GM18511 (cell line): ENCODE results near the gene CD44.

Experiments
- ATAC-seq: cut with Tn5 transposase; IDR thresholded peaks from one replicate; pipeline ENCODE4 v1.9.1; 2021; ENCODE audit warnings: mild to moderate bottlenecking, moderate library complexity; ENCODE audit not compliant: unreplicated experiment

The CD44 gene

DNA sequence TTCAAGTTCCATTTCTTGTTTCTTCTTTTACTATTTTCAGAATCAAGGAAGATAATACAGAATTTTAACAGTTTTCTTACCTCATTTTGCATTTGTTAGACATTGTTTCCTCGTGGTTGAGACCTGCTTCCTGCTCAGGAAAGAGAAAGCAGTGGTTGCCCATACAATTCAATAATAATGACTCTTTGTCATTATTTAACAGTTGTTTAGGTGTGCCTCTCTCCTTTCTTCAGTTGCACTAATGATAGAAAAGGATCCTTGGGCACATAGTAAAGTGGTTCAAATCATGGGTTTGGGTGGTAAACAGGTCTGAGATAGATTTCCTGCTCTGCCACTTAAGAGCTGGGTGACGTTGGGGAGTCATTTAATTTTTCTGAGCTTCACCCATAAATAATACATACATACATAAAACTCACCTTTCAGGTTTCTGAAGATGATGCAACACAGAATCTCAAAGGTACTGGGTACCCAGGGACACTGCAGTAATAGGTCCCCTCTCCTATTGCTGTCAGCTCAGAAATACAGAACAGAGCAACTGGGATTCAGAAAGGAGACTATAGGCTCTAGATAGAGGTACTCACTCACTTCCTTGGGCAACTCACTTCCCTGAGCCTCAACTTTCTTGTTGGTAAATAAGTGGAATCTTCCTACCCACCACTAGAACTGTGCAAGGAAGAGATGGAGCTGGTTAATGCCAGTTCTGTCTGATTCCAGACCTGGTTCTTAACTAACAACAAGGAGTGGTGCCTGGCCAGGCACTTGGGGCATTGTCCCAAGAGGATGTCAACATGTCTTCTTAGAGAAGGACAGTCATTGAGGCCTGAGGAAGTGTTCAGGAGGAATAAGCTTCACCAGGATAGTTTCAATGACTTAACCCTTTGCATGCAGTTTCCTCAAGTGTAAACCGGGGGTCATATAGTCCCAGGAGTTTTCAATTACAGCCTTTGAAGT, 34.9 kb downstream of the CD44 start:
- peak; percentile 59 for ATAC-seq

DNA sequence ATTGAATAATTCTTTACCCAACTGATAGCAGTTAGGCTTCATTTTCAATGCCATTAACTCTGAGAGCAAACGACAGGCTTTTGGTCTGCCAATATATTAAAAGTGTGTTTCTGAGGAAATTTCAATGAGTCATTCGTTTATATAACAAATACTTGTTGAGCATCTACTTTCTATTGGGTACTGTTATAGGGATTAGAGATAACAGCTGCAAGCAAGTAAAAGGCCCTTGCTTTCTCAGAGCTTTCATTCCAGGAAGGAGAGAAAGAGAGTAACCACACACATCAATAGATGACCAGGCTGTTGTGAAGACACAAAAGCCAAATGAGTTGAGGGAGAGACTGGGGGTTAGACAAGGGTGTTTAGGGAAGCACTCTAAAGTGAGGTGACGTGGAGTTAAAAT, 35.7 kb downstream of the CD44 start:
- ATAC-seq, result no peak

DNA sequence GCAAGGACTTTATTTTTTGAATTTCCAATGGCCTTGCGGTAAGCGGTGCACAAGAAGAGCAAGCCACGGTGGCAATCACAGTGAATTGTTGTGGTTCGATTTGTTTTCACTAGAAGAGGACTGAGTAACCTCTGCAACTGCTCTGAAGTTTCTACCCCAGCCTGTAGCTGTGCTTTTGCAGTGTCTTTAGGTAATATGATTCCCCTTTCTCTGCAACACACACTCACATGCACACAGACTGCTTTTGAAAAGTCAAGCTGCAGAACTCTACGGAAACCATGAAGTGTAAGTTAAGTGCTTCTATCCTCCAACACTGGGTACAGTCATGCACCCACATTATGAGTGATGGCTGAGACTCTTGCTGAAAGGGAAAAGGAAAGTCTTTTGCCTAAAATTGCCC, 38.4 kb downstream of the CD44 start:
- no peak for ATAC-seq

DNA sequence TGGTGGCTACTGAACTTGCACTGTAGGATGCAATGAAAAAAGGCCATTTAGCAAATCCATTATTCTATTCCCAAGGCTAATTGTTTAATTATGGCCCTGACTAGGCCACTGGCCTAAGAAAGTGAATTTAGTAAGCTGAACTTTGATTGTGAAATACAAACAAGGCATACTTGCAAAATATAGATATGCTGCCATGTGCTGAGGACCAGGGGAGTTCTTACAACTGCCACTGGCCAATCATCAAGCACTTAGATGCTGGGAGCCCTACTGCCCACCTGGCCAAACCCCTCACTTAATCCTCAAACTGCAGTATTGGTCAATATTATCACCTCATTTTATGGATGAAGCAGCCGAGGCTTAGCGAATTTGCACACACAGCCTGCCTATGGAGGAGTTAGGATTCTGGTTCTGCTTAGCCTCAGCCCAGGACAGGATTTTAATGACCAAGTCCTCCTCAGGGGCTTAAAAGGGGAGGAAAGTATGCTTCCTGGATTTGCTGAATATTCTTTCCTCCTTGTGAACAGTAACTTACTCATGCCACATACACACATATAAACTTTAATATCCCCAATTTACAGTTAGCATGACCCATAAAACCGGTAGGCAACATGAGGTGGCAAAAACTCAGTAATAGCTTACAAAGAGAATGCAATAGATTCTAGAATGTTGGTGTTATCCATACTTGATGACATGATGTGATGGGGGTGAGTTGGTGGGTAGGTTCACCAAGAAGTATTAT, 39.3 kb downstream of the CD44 start:
- ATAC-seq, result no peak

DNA sequence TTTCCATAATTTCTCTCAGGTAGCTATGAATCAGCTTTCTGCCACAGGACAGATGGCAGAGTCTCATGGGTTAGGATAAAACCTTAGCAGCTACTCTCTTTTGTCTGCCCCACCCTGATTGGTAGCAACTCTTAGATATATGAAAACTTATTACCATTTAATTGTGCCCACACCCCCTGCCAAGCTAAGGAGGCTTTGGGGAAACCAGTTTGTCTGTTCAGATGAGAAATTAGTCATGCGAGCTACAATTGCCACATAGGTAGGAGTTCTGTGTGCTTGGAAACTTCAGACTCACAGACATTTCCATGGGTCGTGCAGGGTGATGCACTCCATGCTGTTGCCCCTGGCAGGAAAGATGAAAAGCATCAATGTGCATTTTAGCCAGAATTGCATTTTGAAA, 39.9 kb downstream of the CD44 start:
- no peak for ATAC-seq

DNA sequence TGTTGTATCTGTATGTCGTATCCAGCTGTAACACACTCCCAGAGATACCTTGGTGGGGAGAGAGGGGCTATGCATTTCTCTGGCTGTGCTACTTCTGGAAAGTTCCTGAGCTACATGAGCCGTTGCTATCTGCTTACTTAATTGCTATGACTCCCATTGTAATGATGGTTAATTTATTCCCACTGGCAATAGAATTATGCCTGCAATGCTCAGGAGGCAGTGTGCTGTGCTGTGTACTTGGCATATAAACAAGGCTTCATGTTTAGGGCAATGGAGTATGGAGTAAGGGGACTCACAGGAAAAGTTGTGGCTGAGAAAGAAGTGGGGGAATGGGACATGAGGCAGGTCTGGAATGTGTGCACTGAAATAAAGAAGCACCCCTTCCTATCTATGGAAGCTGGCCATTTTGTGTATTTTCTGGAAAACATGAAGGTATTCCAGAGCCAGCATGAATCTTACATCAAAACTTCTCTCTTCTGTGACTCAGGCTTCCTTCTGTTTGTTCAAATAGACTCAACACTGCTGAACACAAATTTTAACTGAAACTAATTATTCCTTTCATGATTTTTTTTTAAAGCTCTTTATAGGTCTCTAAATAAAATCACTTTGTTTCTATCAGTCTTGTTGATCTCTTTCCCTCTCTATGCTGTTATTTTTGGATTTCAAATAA, 40.6 kb downstream of the CD44 start:
- ATAC-seq, result no peak

DNA sequence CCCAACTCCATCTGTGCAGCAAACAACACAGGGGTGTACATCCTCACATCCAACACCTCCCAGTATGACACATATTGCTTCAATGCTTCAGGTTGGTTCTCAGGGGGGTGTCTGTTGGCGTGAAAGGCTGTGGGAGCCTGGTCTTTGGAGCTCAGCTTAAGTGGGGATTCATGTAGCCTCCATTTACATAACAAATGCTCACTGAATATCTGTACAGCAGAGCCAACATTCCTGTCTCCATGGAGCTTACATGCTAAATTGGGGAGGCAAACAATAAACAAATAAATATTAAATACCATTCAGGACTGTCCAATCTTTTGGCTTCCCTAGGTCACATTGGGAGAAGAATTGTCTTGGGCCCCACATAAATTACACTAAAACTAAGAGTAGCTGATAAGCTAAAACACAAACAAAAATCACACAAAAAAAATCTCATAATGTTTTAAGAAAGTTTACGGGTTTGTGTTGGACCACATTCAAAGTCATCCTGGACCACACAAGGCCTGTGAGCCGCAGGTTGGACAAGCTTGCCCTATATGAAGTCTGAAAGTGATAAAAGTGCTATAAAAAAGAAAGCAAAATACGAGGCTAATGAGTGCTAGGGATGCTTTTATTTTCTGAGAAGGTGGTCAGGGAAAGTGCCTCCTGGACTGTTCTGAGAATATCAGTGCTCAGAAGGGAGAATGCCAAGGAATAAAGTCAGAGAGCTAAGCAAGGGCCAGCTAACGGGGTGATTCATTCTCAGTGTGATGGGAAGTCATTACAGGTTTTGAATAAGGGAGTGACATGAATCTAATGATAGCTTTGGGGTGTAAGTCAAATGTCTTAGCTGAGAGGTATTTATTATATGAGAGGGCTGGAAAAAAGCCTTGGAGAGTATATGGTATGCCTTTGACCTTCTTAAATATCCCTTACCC, 41.6 kb downstream of the CD44 start:
- no peak for ATAC-seq

DNA sequence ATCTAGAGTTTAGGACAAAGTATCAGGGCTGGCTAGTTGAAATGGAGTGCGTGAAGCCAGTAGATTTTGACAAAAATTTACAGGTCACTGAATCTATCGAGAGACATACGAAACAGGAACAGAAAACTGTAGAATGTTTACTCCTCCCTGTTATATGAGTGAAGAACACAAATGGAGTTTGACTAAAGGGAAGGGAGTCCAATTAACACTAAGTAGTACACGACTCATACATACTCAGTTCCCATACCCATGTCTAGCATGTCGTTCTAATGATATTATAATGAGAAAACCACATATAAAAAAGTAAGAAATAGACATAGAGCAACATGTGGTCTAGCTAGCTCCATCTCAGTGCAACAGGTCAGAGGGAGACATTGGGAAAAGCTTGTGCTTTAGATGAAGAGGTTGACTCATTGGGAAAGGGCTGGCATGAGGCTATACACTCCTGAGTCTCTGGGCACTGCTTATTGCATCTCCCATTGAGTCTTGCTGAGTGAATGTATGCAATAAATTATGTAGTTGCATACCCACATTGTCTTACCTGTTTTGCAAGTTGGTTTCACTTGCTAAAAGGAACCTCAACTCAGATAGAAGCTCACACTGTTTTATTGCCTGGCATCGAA, 43.5 kb downstream of the CD44 start:
- ATAC-seq, result peak; percentile 81

DNA sequence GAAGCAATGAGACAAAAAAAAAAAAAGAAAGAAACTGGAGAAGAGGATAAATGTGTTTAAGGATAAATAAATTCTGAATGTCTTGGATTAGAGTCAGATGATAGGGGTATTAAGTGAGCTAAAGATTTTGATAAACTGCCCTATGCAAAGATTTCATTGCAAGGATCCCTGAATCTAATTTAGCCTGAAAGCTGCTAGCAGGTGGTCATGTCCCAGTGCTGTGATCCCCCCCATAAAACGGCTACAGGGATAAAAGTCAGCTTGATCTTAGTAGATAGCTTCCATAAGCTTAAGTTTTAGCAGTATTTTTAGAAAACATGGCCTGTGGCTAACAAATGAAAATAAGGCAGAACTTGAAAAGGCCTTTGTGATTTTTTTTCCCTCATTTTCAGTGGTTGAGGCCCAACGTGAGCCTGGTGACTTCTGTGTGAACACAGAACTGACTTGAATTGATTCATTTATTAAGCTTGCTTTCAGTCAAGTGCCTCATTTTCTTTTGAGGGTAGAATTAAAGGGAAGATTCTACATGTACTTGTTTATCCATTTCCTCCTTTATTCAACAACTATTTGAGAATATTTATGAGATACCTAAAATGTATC, 44.5 kb downstream of the CD44 start:
- no peak for ATAC-seq

DNA sequence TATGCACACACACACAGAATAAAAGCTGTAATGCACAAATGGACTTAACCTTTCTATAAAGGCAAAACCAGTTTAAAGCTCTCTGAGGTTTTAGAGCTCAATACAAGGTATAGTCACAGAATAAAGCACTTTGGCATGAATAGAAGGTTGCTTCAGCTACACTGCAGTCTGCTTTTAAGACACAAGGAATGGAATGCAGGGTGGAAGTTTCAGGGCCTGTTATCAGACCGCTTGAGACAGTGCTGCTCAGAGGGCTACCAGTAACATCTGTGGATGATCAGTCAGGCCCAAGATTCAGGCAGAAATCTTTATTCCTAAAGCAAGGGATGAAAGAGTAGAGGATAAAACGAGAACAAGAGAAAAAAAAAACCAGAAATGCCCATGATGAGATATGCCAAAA, 46.7 kb downstream of the CD44 start:
- ATAC-seq, result no peak

DNA sequence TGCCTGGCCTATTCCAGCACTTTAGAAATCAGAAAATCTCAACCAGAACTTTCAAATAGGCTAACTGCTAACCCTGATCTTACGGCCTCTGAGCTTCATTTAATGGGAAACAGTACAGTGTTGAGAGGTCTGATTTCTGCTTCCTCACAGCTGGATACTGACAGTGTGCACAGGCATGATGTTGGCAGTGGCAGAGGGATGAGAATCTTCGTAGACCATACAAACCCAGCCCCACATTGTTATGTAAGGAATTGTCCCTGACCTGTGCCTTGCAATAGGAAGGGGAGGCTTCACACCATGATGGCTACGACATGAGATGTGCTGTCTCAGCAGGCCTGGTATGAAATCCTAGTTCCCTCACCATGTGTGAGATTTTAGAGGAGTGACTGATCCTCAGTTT, 49.0 kb downstream of the CD44 start:
- ATAC-seq, result no peak

DNA sequence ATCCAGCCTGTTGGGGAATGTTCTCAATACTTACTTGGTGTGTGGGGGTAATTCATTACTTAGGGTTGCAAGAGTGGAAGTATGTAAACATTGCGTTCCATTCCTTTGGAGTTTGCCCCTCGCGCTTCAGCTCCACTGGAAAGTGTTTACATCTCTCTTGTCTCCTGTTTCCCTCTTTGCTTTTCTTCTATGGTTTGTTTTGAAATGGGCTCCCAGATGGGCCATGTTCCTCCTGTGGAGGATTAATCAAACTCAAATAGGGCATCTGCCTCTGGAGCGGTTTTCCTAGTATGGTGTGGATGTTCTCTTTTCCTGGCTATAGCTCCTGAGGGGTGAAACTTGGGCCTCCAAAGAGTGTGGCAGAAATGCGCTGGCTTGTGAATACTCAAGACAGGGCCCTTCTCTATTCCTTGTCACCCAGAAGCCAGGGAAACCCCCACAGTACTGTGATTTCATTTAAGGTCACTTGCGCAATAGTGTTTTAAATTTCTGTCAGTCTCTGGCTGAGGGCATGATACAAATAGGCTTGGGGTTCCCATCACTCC, 51.9 kb downstream of the CD44 start:
- ATAC-seq, result no peak

DNA sequence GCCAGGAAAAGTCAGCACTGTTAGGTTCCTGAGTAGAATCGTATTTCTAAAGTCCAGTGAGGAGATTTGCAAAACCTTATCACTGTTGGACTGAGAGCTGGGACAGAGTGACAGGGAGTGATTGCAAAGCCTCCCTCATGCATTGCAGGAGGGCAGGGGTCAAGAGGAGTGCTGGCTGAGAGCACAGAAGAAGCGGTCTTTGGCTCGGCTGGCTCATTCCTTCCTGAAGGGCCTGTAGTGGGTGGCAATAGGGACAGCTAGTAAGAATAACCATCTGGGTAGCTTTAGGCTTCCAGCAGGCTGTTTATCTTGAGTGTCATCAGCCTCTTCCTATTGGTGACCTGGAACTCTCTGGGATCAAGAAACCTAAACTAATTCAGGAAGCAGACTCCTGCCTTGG, 53.4 kb downstream of the CD44 start:
- no peak for ATAC-seq

DNA sequence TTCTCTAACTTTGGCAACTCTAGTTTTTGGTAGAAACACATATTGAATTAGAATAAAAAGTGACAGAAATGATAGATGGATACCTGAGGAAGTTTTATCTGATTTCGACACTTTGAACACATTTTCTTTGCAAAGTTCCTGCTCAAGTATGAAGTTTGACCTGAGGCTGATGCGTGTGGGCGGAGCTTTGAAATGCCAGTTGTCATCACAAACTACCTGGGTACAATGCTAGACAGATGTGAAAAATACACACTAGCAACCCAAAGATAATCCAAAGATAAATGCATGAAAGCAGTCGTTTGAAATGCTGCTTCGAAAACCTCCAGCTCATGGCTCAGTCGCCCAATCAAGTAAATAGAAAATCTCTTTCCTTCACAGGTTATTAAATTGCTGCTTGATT, 54.8 kb downstream of the CD44 start:
- no peak for ATAC-seq

DNA sequence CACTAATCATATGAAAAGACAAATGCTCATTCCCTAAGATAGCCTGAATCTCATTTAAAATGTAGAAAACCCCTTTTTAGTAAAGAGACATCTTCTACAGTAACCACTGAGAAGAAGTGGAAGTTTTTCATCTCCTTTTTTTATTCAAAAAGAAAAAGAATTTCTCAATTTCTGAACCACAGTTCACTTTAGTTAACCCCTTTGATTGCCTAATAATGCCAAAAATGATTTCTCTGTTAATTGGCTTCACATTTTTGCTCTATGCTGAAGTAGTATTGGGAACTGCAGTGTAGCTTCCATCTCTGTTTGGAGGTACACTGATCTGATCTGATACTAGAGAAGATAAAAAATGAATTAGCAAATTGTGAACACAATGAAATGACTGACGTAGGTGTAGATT, 58.3 kb downstream of the CD44 start:
- no peak for ATAC-seq

DNA sequence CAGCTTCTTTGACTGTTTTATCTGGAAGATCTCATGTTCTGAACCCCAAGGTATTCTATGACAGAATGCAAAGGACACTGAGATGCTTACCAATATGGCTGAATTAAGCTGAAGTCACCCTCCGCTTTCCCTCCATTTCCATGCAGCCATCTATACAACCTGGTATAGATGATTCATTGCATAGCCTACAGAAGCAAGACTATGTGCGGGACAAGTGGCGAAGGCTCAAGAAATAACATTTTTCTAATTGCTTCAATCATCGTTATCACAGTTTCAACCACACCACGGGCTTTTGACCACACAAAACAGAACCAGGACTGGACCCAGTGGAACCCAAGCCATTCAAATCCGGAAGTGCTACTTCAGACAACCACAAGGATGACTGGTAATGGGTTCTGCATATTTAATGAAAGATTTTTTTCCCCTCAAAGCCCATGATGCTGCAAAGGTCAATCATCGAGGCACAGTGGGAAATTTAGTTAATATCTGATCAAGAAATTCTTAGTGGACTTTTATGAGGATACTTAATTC, 61.9 kb downstream of the CD44 start:
- ATAC-seq, result no peak

DNA sequence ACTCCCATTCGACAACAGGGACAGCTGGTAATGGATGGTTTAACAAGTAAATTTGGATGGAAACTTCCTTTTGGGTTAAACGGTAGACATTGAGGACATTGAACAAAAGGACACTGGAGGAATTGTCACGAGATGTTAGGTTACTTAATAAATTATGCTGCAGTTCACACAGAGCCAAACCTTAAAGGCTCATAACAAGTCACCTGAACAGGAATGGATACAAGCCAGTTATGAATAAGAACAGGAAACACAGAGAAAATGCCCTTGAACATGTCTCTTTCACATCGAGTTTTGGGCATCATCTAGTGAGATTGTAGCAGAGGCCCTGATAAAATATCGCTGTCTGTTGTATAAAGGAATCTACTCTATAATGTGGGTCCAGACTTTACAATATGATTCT, 65.6 kb downstream of the CD44 start:
- no peak for ATAC-seq

DNA sequence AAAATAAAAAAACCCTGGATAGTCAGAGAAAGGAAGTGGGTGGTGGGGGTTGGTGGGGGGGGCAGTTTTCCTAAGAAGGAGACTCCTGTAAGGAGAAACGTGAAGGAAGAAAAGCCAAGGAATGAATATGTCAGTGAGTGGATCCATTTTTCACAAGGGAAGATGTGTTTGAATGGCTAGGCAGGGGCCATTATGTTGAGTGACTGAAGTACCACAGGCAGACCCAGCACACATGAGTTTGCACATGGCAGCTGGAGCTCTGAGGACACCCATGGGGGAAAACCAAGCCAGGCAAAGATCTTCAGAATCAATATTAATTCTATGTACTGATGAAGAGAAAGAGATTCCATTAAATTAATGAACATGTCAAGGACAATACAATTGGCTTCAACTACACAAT, 67.6 kb downstream of the CD44 start:
- no peak for ATAC-seq
